Right lobe of liver (tissue), 4 donors: ENCODE measurements around the gene MTMR10.

Experiments
- POLR2A ChIP-seq: fragments of 450-650 bp; IDR thresholded peaks from one replicate; pipeline ENCODE4 v1.6.1; 2017; ENCODE audit warnings: antibody characterized with exemption, mild to moderate bottlenecking
- TF ChIP-seq, protein P1 (sequence below), 4 donors: fragments of 200-600 bp in 3 of 4; fragments of 450-650 bp in 1 of 4; IDR thresholded peaks; one replicate each; pipeline versions ENCODE4 v1.5.1 to v1.8.0; 2016 to 2022; ENCODE audit warnings: antibody characterized with exemption in 4 of 4, mild to moderate bottlenecking in 2 of 4
- donor health status: DM: no; HTN: no; CAD: no.
- donor health status: DM: no; HTN: no; CAD: no.
- donor health status: DM: no; HTN: yes; CAD: no.

DNA sequence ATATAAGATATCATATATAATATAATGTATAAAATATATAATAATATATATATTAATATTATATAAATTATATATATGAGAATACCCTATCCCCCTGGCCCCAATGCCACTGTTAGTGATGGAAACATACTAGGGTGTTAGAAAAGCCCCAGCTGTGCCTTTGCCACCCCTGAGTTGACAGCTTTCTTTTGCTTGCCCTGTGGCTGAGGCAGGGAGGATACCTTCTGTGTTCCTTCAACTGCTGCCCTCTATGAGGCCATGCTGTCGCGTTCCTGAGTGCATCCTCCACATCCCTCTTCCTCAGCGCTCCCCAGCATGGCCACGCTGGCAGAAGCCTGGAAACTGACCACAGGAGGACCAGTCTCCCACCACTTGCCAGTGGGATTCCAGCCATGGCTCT, 61.4 kb downstream of the MTMR10 start:
- TF ChIP-seq POLR2A, result no peak
- TF ChIP-seq, protein P1, sequence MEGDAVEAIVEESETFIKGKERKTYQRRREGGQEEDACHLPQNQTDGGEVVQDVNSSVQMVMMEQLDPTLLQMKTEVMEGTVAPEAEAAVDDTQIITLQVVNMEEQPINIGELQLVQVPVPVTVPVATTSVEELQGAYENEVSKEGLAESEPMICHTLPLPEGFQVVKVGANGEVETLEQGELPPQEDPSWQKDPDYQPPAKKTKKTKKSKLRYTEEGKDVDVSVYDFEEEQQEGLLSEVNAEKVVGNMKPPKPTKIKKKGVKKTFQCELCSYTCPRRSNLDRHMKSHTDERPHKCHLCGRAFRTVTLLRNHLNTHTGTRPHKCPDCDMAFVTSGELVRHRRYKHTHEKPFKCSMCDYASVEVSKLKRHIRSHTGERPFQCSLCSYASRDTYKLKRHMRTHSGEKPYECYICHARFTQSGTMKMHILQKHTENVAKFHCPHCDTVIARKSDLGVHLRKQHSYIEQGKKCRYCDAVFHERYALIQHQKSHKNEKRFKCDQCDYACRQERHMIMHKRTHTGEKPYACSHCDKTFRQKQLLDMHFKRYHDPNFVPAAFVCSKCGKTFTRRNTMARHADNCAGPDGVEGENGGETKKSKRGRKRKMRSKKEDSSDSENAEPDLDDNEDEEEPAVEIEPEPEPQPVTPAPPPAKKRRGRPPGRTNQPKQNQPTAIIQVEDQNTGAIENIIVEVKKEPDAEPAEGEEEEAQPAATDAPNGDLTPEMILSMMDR (IDR thresholded peaks at IDR 0.05), result no peak
